Loucy (cell line): ENCODE results near the gene PRIMPOL.

Experiments used
- H2AFZ ChIP-seq: fragments of 200-600 bp; sonication (generic); 2 replicates; pipeline ENCODE4 v1.6.0; 2016; ENCODE audit warnings: antibody characterized with exemption, mild to moderate bottlenecking, low read length, moderate library complexity
- H3F3A ChIP-seq: fragments of 200-600 bp; 2 replicates; pipeline ENCODE4 v1.6.0; 2016; ENCODE audit warnings: antibody characterized with exemption, low read depth, mild to moderate bottlenecking
- H3K27me3 ChIP-seq: fragments of 200-600 bp; sonication (generic); 2 replicates; pipeline ENCODE4 v1.6.1; 2014; ENCODE audit warnings: low read length, mild to moderate bottlenecking; ENCODE audit not compliant: insufficient read depth, poor library complexity, severe bottlenecking
- H3K36me3 ChIP-seq: fragments of 200-600 bp; sonication (generic); 2 replicates; pipeline ENCODE4 v1.6.1; 2016; ENCODE audit warnings: low read length; ENCODE audit not compliant: insufficient read depth
- H3K4me1 ChIP-seq: fragments of 200-600 bp; sonication (generic); 2 replicates; pipeline ENCODE4 v1.5.1; 2014; ENCODE audit warnings: low read length, mild to moderate bottlenecking; ENCODE audit not compliant: insufficient read depth, poor library complexity, severe bottlenecking
- H3K4me2 ChIP-seq: fragments of 200-600 bp; sonication (generic); 2 replicates; pipeline ENCODE4 v1.6.0; 2014; ENCODE audit warnings: antibody characterized with exemption, low read length, low read depth, mild to moderate bottlenecking; ENCODE audit not compliant: poor library complexity, severe bottlenecking
- H3K4me3 ChIP-seq: fragments of 200-600 bp; sonication (generic); 2 replicates; pipeline ENCODE4 v1.5.1; 2014; ENCODE audit warnings: low read length, mild to moderate bottlenecking, mixed read lengths; ENCODE audit not compliant: poor library complexity, severe bottlenecking
- H3K79me2 ChIP-seq: fragments of 200-600 bp; sonication (generic); 2 replicates; pipeline ENCODE4 v1.6.1; 2014; ENCODE audit warnings: low read length; ENCODE audit not compliant: insufficient read depth
- H3K9ac ChIP-seq: fragments of 200-600 bp; sonication (generic); 2 replicates; pipeline ENCODE4 v1.6.0; 2014; ENCODE audit warnings: mild to moderate bottlenecking, low read depth, low read length, moderate library complexity; ENCODE audit not compliant: poor library complexity, severe bottlenecking
- H3K9me2 ChIP-seq: fragments of 200-600 bp; sonication (generic); replicated peaks from 2 replicates; pipeline ENCODE4 v1.6.1; 2016; ENCODE audit warnings: low read depth, low read length, mixed read lengths
- H3K9me3 ChIP-seq: fragments of 200-600 bp; sonication (generic); 2 replicates; pipeline ENCODE4 v1.6.1; 2014; ENCODE audit warnings: mild to moderate bottlenecking, antibody characterized with exemption, low read length, low read depth; ENCODE audit not compliant: insufficient read depth
- H4K20me1 ChIP-seq: fragments of 200-600 bp; sonication (generic); 2 replicates; pipeline ENCODE4 v1.6.0; 2014; ENCODE audit warnings: antibody characterized with exemption, low read length, mild to moderate bottlenecking; ENCODE audit not compliant: insufficient read depth, poor library complexity, severe bottlenecking
- CTCF ChIP-seq: fragments of 200-600 bp; sonication (generic); conservative IDR thresholded peaks from 2 replicates; pipeline ENCODE4 v1.5.1; 2014; ENCODE audit warnings: mild to moderate bottlenecking, antibody characterized with exemption, low read length
- EZH2phosphoT487 ChIP-seq: fragments of 200-600 bp; IDR thresholded peaks from 2 replicates; pipeline ENCODE4 v1.6.1; 2018; ENCODE audit warnings: antibody characterized with exemption, mild to moderate bottlenecking, moderate library complexity, borderline replicate concordance

PRIMPOL gene

GRCh38 chr4:184641451-184641850 is 8.1 kb upstream of the PRIMPOL start:
- H3K79me2 ChIP-seq, result peaks cover 94% of the 10 kb centered on the region
- no peak overlapping the region for H3K9ac ChIP-seq
- H3K4me2 ChIP-seq, result peak overlapping the region; percentile 27
- H3K4me3 ChIP-seq, result no peak overlapping the region
- H3K9me3 ChIP-seq, result no peaks in the 10 kb centered on the region
- H3F3A ChIP-seq, result no peaks in the 10 kb centered on the region
- H3K27me3 ChIP-seq, result no peaks in the 10 kb centered on the region
- no peak overlapping the region for H2AFZ ChIP-seq
- TF ChIP-seq EZH2phosphoT487, result no peak
- no peak for TF ChIP-seq CTCF
- H3K9me2 ChIP-seq, result no peaks in the 10 kb centered on the region
- peaks cover 18% of the 10 kb centered on the region for H3K36me3 ChIP-seq
- H3K4me1 ChIP-seq, result peaks cover 56% of the 10 kb centered on the region
- H4K20me1 ChIP-seq, result peaks cover 65% of the 10 kb centered on the region

- Histone ChIP-seq H3K79me2 (peaks cover 99% of the 10 kb centered on the region), H3K9me2 (no peaks in the 10 kb centered on the region), H3K4me2 (peak overlapping the region; percentile 46), H3K4me3 (no peak overlapping the region), H4K20me1 (peaks cover 80% of the 10 kb centered on the region), H3K4me1 (peaks cover 61% of the 10 kb centered on the region), H3K36me3 (peaks cover 2% of the 10 kb centered on the region; the same call in 1 of the 2 replicates), H3F3A (no peaks in the 10 kb centered on the region), H3K9me3 (no peaks in the 10 kb centered on the region), H2AFZ (no peak overlapping the region), H3K27me3 (no peaks in the 10 kb centered on the region), H3K9ac (no peak overlapping the region)
- TF ChIP-seq CTCF (no peak), EZH2phosphoT487 (no peak)
These were observed 5.8 kb upstream of the PRIMPOL start for GRCh38 chr4:184643731-184644130.

GRCh38 chr4:184644553-184645307 is 4.8 kb upstream of the PRIMPOL start:
- no peaks in the 10 kb centered on the region for H3K27me3 ChIP-seq
- peak overlapping the region; percentile 92 for H3K4me3 ChIP-seq
- H3K4me2 ChIP-seq, result peak overlapping the region; percentile 98
- no peaks in the 10 kb centered on the region for H3K36me3 ChIP-seq
- no peak overlapping the region for H2AFZ ChIP-seq
- H3K79me2 ChIP-seq, result peaks cover 95% of the 10 kb centered on the region
- TF ChIP-seq CTCF (no peak), EZH2phosphoT487 (no peak)
- no peak overlapping the region for H3K9ac ChIP-seq
- H4K20me1 ChIP-seq, result peaks cover 74% of the 10 kb centered on the region
- H3F3A ChIP-seq, result 0 out of 2 replicates have a peak, but pooled peaks cover 2% of the 10 kb centered on the region
- peaks cover 51% of the 10 kb centered on the region for H3K4me1 ChIP-seq
- no peaks in the 10 kb centered on the region for H3K9me2 ChIP-seq
- H3K9me3 ChIP-seq, result no peaks in the 10 kb centered on the region
